ENCODE measurements around the gene BMI1.
A peak's percentile ranks its signal among the peaks of the same experiment; 100 is the strongest.

Gene BMI1

GRCh38 chr10:22367471-22367870 lies 46.6 kb downstream of the BMI1 start:
- DNase-seq (ENCODE audit: low read depth), result no peak

GRCh38 chr10:22368402-22368801 lies 47.5 kb downstream of the BMI1 start:
- no peak for DNase-seq (ENCODE audit: low read depth)

GRCh38 chr10:22368981-22369380 lies 48.1 kb downstream of the BMI1 start:
- DNase-seq (ENCODE audit: low read depth), result no peak

DNA sequence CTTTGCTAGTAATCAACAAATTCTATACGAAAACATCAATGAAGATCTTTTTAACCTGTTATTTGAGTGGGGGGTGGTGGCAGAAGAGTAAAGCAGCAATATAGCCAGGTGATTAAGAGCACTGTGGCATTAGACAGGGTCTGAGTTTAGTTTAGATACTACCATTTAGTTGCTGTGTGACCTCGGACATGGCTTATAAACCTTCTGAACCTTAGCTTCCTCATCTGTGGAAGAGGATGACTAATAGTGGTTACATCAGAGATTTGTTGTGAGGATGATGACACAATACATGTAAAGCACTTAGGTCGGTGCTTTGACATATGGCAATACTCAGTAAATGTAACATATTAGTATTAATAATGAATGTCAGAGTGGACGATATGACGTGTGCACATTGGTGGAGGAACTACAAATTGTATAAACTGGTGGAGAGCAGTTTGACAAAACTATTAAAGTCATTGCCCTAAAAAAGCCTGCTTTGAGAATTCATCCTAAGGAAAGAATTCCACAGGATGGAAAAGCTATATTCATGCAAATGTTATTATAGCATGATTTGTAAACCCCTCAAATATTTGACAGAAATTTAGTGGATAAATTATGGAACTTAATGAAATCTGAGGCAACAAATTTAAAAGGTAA lies 48.7 kb downstream of the BMI1 start:
- DNase-seq (ENCODE audit: low read depth), result peak; percentile 70

DNA sequence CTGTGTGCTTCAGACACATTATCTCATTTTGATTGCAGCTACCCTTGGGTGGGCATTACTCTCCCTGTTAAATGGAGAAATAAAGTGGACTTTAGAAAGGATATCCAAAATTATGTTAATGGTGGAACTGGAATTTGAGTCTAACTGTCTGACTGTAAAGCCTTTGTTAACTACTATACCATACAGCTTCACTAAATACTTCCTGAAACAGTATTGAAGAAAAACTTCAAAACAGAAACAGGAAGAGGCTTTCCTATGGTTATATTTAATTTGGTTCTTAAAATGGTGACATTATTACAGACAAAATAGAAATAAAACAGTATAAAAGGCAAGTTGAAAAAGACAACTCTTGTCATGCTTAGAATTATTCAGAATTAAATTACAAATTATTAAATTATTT lies 49.4 kb downstream of the BMI1 start:
- no peak for DNase-seq (ENCODE audit: low read depth)

- no peak for DNase-seq (ENCODE audit: low read depth)
These were observed 51.4 kb downstream of the BMI1 start for GRCh38 chr10:22372298-22372697.

- DNase-seq (ENCODE audit: low read depth), result peak; percentile 62
These were observed 52.0 kb downstream of the BMI1 start for GRCh38 chr10:22372917-22373316.

DNA sequence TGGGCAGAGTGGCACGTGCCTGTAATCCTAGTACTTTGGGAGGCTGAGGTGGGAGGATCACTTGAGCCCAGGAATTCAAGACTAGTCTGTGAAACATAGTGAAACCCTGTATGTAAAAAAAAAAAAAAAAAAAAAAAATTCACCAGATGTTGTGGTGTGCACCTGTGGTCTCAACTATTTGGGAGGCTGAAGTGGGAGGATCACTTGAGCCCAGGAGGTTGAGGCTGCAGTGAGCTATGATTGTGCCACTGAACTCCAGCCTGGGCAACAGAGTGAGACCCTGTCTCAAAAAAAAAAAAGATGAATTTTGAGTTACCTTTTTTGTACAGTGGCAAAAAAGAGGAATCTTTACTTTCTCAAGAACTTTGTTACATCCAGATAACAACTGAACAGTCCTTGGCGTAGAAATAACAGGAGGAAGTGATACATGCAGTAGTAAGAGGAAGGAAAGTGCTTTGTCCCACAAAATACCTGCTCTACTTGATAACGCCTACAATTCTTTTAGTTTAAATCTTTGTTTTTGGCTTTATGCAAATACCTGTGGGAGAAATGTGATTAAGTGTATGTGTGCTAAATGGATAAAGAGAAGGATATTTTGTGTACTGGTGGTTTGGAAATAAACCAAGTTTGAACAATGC lies 53.7 kb downstream of the BMI1 start:
- DNase-seq (ENCODE audit: low read depth), result no peak

DNA sequence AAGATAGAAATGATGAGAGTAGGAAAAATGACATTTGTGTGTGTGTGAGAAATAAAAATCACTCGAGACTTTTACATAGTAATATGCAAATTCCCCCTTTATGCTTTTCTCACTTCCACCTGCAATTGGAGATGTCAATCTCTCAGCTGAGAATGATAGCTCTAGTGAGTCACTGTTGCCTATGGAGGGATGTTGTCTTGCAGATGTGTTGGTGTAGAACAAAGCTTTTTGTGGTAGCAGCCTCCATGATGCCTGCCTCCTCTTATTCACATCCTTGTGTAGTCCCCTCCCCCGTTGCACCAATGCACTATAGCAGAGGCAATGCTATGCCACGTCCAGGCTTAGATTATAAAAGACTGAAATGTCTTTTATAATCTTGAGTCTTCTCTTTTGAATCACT lies 58.2 kb downstream of the BMI1 start:
- no peak for DNase-seq (ENCODE audit: low read depth)
